GM21515 (cell line): ENCODE results near the gene CENPL.
"Not testable (repeated sequence)": the region's sequence is repeated elsewhere in the genome, so short reads cannot be mapped to it uniquely, and the experiment has no call there.

Experiments used
- ATAC-seq: cut with Tn5 transposase; IDR thresholded peaks from one replicate; pipeline ENCODE4 v1.9.1; 2021; ENCODE audit not compliant: unreplicated experiment

Gene CENPL

GRCh38 chr1:173764331-173764730, 60.4 kb downstream of the CENPL start:
- not testable (repeated sequence) for ATAC-seq

DNA sequence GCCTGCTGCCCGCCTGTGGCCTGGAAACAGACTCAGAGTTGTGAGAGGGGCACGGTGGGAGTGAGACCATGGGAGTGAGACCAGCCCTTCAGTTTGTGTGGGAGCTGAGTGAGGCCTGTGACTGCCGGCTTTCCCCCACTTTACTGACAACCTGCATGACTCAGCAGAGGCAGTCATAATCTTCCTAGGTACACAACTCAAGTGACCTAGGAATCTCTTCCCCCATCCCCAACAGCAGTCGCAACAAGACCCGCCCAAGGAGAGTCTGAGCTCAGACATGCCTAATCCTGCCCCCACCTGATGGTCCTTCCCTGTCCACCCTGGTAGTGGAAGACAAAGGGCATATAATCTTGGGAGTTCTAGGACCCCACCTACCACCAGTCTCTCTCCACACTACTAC, 65.7 kb downstream of the CENPL start:
- ATAC-seq, result no peak

DNA sequence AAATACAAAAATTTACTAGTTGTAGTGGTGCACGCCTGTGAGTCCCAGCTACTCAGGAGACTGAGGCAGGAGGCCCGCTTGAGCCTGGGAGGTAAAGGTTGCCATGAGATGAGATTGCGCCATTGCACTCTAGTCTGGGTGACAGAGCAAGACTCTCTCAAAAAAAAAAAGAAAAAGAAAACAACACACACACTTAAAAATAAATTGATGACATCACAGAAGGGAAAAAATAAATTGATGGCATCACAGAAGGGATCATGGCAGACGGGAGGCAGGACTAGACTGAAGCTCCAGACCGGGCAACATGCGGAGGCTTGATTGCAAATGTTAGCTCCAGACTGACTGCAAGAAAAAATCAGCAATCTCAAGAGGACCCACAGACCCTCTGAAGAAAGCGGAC, 66.6 kb downstream of the CENPL start:
- ATAC-seq, result no peak

GRCh38 chr1:173757666-173758065, 67.0 kb downstream of the CENPL start:
- ATAC-seq, result no peak

- no peak for ATAC-seq
Measured at GRCh38 chr1:173753830-173754229, 70.9 kb downstream of the CENPL start.
